HG03558 (cell line): Measurements from ENCODE around the gene OR5AS1.
"Not testable (repeated sequence)": the region's sequence is repeated elsewhere in the genome, so short reads cannot be mapped to it uniquely, and the experiment has no call there.

Source experiments
- ATAC-seq: cut with Tn5 transposase; IDR thresholded peaks from one replicate; pipeline ENCODE4 v1.9.1; 2021; ENCODE audit warnings: moderate number of reproducible peaks; ENCODE audit not compliant: unreplicated experiment; ENCODE audit errors: extremely low read depth

The OR5AS1 gene

DNA sequence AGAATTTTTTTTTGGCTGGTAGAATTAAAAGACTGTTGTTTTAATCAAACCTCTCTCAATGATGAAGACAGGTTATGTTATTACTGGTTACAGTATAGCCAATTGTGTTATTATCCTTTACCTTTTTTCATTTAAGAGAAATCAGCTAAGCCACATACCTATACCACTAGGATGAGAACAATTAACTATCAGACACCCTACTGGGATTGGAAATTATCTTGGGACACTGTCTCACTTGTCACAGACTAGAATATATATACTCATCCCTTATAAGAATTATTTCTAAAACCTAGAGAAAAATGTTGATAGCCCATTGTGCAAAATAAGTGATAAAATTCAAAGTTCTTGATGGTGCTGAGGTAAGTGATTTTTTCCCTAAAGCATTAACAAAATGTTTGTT lies at the start of gene OR5AS1:
Gene OR5AS1 (plus strand): TSS at position 301 of the 400 bp plus-strand sequence. CDS start 2,765 bp downstream, outside the sequence.
- no peak for ATAC-seq

GRCh38 chr11:55994525-55994924 lies 32.9 kb upstream of the OR5AS1 start, which contains the start of gene OR5F1:
Gene OR5F1 (minus strand): TSS chr11:55994625. CDS start chr11:55994625, 0 bp downstream.
- ATAC-seq = no peak

- no peak for ATAC-seq
Observed at GRCh38 chr11:56010716-56011115, 16.7 kb upstream of the OR5AS1 start.

DNA sequence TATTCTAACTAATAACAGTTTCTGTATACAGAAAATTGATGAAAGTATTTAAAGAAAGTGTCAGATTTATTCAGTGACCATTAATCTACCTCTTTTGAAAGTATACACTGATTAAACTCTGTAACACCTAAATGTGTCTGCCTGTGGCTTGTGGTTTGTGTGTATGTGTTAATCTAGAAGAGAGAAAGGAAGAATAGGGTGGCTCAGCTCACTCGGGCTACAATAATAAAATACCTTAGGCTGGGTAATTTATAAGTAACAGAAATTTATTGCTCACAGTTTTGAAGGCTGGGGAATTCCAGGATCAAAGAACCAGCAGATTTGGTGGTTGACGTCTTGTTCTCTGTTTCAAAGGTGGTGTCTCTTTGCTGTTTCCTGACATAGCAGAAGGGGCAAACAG lies 13.6 kb upstream of the OR5AS1 start:
- ATAC-seq = no peak

DNA sequence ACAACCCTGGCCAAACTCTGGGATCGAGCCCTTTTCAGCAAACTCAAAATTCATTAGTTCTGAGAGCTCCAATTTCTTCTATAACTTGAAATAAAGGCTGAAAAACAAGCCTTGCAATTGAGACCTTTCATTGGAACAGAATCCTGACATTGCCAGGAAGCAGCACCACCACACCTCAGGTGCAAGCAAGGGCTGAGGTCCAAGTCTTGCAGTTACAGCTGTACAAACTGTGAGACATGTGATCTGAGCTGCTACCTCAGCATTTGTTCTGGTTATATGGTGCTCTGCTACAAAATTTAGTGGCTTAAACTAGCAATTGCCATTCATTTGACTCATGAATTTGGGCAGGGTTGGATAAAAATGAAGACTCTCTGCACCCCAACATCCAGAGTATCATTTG lies 18.1 kb downstream of the OR5AS1 start:
- no peak for ATAC-seq

- ATAC-seq = no peak
Observed at GRCh38 chr11:56048480-56048879, 21.0 kb downstream of the OR5AS1 start.

DNA sequence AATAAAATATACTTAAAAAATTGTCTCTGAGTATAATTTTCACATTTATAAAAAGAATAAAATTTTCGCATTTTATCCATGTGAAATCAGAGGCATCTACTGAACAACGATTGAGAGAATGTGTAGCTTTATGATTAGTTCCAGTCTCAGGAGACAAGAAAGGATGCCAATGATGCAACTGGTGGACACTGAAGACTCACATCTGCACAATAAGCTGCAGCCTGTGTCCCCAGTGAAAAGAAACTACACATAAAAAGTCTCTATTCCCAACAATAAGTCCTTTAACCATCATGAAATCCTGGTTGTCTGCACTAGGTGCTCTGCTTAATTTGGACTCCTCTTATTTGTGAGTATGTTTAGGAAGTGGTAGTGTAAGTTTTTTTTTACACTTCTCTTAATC lies 22.0 kb downstream of the OR5AS1 start:
- no peak for ATAC-seq

- ATAC-seq = not testable (repeated sequence)
Observed at GRCh38 chr11:56056366-56056765, 28.9 kb downstream of the OR5AS1 start.

DNA sequence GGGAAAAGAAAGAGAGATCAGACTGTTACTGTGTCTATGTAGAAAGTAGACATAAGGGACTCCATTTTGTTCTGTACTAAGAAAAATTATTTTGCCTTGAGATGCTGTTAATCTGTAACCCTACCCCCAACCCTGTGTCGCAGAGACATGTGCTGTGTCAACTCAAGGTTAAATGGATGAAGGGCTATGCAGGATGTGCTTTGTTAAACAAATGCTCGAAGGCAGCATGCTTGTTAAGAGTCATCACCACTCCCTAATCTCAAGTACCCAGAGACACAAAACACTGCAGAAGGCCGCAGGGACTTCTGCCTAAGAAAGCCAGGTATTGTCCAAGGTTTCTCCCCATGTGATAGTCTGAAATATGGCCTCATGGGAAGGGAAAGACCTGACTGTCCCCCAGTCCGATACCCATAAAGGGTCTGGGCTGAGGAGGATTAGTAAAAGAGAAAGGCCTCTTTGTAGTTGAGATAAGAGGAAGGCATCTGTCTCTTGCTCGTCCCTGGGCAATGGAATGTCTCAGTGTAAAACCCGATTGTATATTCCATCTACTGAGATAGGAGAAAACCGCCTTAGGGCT lies 30.3 kb downstream of the OR5AS1 start:
- ATAC-seq = not testable (repeated sequence)

DNA sequence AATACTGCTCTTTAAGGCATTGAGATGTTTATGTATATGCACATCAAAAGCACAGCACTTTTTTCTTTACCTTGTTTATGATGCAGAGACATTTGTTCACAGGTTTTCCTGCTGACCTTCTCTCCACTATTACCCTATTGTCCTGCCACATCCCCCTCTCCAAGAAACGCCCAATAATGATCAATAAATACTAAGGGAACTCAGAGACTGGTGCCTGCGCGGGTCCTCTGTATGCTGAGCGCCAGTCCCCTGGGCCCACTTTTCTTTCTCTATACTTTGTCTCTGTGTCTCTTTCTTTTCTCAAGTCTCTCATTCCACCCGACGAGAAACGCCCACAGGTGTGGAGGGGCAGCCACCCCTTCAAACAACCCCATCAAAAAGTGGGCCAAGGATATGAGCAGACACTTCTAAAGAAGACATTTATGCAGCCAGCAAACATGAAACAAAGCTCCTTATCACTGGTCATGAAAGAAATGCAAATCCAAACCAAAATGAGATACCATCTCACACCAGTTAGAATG lies 30.9 kb downstream of the OR5AS1 start:
- ATAC-seq = not testable (repeated sequence)

- ATAC-seq = no peak
Observed at GRCh38 chr11:56066980-56067379, 39.5 kb downstream of the OR5AS1 start.
